ENCODE data around the gene RNF26. TPM values are rescaled to one million over a fixed set of nuclear protein-coding genes. Genes with fewer than 3 reads are reported as not detected.
A peak's percentile ranks its signal among the peaks of the same experiment; 100 is the strongest.

Gene RNF26
- total RNA-seq, 1 donor from 2014 or later, result 30.2 TPM

DNA sequence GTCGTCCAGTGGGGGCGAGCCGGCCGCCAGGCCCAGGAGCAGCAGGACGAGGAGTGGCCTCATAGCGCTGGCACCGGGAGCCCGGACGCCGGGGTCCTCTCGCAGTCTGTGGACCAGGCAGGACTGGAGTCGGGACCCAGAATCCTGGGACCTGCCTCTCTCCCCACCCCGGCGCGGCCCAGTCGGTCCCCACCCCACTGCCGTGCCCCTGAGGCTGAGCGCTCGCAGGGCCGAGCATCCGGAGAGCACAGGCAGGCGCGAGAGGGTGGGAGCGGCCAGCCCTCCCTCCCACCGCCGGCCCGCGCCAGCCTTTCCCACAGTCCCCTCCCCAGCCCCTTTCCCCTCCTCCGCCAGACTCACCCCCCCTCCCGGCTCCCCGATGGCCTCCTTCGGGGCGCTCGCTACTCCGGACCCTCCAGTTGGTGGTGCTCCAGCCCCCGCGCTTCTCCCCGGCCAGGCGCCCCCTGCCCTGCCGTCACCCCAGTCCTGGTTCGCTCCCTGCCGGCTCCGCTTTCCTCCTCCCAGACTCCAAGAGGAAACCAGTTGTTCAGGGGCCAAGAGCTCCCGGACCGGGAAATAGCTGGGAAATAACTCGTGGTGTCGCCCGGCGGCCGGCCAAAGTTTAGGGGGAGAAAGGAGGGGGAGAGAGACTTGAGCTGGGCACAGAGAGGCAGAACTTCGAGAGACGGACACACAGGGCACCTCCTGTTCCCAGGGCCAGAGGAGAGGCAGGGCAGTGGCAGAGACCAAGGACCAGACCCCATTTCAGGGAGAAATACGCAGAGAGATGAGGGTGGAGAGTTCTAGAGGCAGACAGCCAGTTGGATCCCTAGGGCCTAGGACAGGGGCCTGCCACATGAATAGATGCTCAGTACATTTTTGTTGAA is 6.3 kb downstream of the RNF26 start, which contains the start of gene C1QTNF5:
TSS of gene C1QTNF5 (minus strand) at position 549 of the 887 bp plus-strand sequence. CDS start at position 63, 486 bp downstream.
- H3K9me3 Mint-ChIP-seq (ENCODE audit: unreplicated experiment), result no peaks in the 10 kb centered on the region
- TF ChIP-seq, protein P1, sequence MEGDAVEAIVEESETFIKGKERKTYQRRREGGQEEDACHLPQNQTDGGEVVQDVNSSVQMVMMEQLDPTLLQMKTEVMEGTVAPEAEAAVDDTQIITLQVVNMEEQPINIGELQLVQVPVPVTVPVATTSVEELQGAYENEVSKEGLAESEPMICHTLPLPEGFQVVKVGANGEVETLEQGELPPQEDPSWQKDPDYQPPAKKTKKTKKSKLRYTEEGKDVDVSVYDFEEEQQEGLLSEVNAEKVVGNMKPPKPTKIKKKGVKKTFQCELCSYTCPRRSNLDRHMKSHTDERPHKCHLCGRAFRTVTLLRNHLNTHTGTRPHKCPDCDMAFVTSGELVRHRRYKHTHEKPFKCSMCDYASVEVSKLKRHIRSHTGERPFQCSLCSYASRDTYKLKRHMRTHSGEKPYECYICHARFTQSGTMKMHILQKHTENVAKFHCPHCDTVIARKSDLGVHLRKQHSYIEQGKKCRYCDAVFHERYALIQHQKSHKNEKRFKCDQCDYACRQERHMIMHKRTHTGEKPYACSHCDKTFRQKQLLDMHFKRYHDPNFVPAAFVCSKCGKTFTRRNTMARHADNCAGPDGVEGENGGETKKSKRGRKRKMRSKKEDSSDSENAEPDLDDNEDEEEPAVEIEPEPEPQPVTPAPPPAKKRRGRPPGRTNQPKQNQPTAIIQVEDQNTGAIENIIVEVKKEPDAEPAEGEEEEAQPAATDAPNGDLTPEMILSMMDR (IDR thresholded peaks at IDR 0.05), result no peak
- H3K36me3 Mint-ChIP-seq (ENCODE audit: unreplicated experiment), result no peaks in the 10 kb centered on the region
- DNase-seq (ENCODE audit: extremely low spot score, unreplicated experiment), result no peak
- peak within 1 kb of the TSS; percentile 65 for H3K4me3 Mint-ChIP-seq (ENCODE audit: unreplicated experiment)
- peaks cover 40% of the 10 kb centered on the region for H3K4me1 Mint-ChIP-seq (ENCODE audit: unreplicated experiment)
- peaks cover 10% of the 10 kb centered on the region for H3K27me3 Mint-ChIP-seq (ENCODE audit: unreplicated experiment)
- peak within 1 kb of the TSS; percentile 41 for H3K27ac Mint-ChIP-seq (ENCODE audit: unreplicated experiment)

DNA sequence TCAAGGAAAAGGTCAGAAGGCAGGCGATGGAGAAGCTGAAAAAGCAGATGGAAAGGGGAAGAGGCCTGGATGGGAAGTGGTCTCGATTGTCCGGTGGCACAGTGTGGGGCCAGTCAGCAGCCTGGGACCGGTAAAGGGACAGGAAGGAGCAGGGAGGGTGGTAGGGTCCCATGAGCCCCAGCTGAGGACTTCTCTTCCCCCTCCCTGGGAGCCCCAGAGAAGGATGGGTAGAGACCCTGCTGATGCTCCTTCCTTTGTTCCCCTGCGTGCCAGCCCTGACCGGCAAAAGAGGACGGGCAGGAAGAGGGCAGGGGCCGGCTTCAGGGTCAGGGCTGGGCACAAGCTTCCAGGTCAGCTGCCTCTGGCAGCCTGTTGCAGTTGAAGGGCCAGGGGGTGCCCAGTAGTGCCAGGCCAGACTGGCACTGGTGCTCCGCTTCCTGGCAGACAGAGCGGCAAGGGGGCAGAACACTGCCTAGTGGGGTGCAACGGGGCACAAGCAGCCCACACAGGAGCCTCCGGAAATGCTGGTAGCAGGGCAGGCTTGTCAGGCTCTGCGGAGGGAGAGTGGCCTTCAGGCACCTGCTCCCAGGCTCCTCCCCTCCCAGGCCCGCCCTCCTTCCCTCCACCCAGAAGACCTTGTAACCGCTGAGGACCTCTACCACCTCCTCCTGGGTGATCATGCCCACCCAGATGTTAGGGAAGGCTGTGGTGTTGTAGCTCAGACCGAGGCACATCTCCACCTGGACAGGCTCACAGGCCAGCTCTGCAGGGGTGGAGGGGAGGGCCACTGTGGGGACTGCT is 7.1 kb downstream of the RNF26 start:
- DNase-seq (ENCODE audit: extremely low spot score, unreplicated experiment), result no peak
- H3K9me3 Mint-ChIP-seq (ENCODE audit: unreplicated experiment), result no peaks in the 10 kb centered on the region
- peak overlapping the region; percentile 41 for H3K27ac Mint-ChIP-seq (ENCODE audit: unreplicated experiment)
- peak overlapping the region; percentile 65 for H3K4me3 Mint-ChIP-seq (ENCODE audit: unreplicated experiment)
- peaks cover 32% of the 10 kb centered on the region for H3K4me1 Mint-ChIP-seq (ENCODE audit: unreplicated experiment)
- no peaks in the 10 kb centered on the region for H3K36me3 Mint-ChIP-seq (ENCODE audit: unreplicated experiment)
- TF ChIP-seq, protein P1 (IDR thresholded peaks at IDR 0.05), result no peak
- H3K27me3 Mint-ChIP-seq (ENCODE audit: unreplicated experiment), result peaks cover 13% of the 10 kb centered on the region

DNA sequence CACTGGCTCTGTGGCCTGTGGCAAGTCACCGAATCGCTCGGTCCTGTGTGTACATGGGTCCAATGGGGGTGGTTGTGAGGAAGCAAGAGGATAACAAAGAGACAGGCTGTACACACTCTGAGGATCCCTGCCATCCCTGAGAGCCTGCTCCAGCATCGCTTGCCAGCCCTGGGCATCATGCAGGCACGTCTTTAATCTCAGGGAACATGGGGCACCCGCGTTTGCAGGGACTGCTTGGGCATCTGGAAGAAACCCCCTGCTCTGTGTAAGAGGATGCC is 7.6 kb downstream of the RNF26 start:
- Mint-ChIP-seq H3K9me3 (ENCODE audit: unreplicated experiment) (no peaks in the 10 kb centered on the region), H3K27me3 (ENCODE audit: unreplicated experiment) (peaks cover 13% of the 10 kb centered on the region), H3K27ac (ENCODE audit: unreplicated experiment) (no peak overlapping the region), H3K36me3 (ENCODE audit: unreplicated experiment) (no peaks in the 10 kb centered on the region), H3K4me3 (ENCODE audit: unreplicated experiment) (no peak overlapping the region), H3K4me1 (ENCODE audit: unreplicated experiment) (peaks cover 29% of the 10 kb centered on the region)
- TF ChIP-seq, protein P1 (IDR thresholded peaks at IDR 0.05), result no peak
- DNase-seq (ENCODE audit: extremely low spot score, unreplicated experiment), result no peak

DNA sequence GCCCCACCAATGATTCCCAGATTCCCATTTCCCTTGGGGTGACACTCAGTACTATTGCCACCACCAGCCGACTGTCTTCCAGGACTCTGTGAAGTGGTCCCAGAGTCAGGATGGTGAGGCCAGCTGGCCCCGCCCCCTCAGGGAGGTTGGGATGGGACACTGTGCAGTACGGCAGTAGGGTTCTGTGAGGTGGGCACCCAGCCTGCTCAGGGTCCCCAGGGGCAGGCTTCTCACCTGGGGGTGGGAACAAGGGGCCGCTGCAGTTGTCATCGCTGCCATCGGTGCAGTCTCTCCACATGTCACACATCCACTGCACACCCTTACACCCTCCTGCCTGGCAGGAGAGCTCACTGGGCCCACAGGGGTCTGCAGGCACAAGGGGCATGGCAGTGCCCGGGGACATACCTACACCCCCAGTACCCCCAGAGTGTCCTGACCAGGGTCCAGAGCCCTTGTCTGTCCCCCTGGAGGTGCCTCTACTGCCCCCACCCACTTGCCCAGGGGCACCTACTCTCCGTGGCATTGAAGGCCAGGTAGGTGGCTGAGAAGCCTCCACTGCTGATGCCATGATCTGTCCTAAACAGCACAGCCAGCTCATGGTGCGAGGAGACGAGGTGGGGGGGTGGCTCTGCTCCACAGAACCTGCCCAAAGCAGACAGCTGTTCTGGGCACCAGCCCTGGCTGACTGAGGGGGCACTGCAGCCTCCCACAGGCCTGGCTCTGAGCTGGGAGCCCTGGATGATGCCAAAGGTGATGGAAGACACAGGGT is 8.2 kb downstream of the RNF26 start:
- Mint-ChIP-seq H3K4me1 (ENCODE audit: unreplicated experiment) (peaks cover 24% of the 10 kb centered on the region), H3K4me3 (ENCODE audit: unreplicated experiment) (no peak overlapping the region), H3K27ac (ENCODE audit: unreplicated experiment) (no peak overlapping the region), H3K27me3 (ENCODE audit: unreplicated experiment) (peaks cover 17% of the 10 kb centered on the region), H3K9me3 (ENCODE audit: unreplicated experiment) (no peaks in the 10 kb centered on the region), H3K36me3 (ENCODE audit: unreplicated experiment) (no peaks in the 10 kb centered on the region)
- no peak for DNase-seq (ENCODE audit: extremely low spot score, unreplicated experiment)
- TF ChIP-seq, protein P1 (IDR thresholded peaks at IDR 0.05), result no peak

Measured in osteocyte (in vitro differentiated cells).